HUDEP-2 (cell line): ENCODE results near the gene ADGRF4.

Experiments used
- DNase-seq, 76 experiments: peaks; one replicate each; lab custom pipeline; 2025; ENCODE audit not compliant: unreplicated experiment in 76 of 76; lab: John Stamatoyannopoulos, UW

The ADGRF4 gene

GRCh38 chr6:47698342-47698787 is at the start of gene ADGRF4:
ADGRF4 (plus strand) TSS chr6:47698580; CDS start chr6:47707246, 8,666 bp downstream.
- DNase-seq: no peak

- DNase-seq: no peak
Measured at GRCh38 chr6:47650553-47651432, 47.6 kb upstream of the ADGRF4 start.

- no peak for DNase-seq
Measured at GRCh38 chr6:47651505-47651944, 46.9 kb upstream of the ADGRF4 start.

- DNase-seq: no peak
Measured at GRCh38 chr6:47653706-47654105, 44.7 kb upstream of the ADGRF4 start.

GRCh38 chr6:47654255-47654654 is 44.1 kb upstream of the ADGRF4 start:
- no peak for DNase-seq

GRCh38 chr6:47655719-47656595 is 42.4 kb upstream of the ADGRF4 start:
- peak in 20 of 76 experiments; percentile 1 to 64 (median 18) for DNase-seq

- no peak for DNase-seq
Measured at GRCh38 chr6:47661960-47662359, 36.4 kb upstream of the ADGRF4 start.

GRCh38 chr6:47663462-47664216 is 34.7 kb upstream of the ADGRF4 start:
- DNase-seq: no peak

- DNase-seq: no peak
Measured at GRCh38 chr6:47665112-47665511, 33.3 kb upstream of the ADGRF4 start.

GRCh38 chr6:47669684-47670513 is 28.5 kb upstream of the ADGRF4 start:
- DNase-seq: no peak

GRCh38 chr6:47670851-47671250 is 27.5 kb upstream of the ADGRF4 start:
- DNase-seq: no peak

GRCh38 chr6:47671777-47672176 is 26.6 kb upstream of the ADGRF4 start:
- no peak for DNase-seq

GRCh38 chr6:47672816-47673215 is 25.6 kb upstream of the ADGRF4 start:
- DNase-seq: no peak

GRCh38 chr6:47674673-47675072 is 23.7 kb upstream of the ADGRF4 start:
- DNase-seq: no peak

GRCh38 chr6:47677381-47678100 is 20.8 kb upstream of the ADGRF4 start:
- DNase-seq: no peak

GRCh38 chr6:47678739-47679138 is 19.6 kb upstream of the ADGRF4 start:
- no peak for DNase-seq

- no peak for DNase-seq
Measured at GRCh38 chr6:47679322-47679906, 19.0 kb upstream of the ADGRF4 start.

GRCh38 chr6:47680051-47680450 is 18.3 kb upstream of the ADGRF4 start:
- no peak for DNase-seq

- DNase-seq: no peak
Measured at GRCh38 chr6:47680724-47681123, 17.7 kb upstream of the ADGRF4 start.
